Measurements from ENCODE around the gene GRHPR.

Gene GRHPR

DNA sequence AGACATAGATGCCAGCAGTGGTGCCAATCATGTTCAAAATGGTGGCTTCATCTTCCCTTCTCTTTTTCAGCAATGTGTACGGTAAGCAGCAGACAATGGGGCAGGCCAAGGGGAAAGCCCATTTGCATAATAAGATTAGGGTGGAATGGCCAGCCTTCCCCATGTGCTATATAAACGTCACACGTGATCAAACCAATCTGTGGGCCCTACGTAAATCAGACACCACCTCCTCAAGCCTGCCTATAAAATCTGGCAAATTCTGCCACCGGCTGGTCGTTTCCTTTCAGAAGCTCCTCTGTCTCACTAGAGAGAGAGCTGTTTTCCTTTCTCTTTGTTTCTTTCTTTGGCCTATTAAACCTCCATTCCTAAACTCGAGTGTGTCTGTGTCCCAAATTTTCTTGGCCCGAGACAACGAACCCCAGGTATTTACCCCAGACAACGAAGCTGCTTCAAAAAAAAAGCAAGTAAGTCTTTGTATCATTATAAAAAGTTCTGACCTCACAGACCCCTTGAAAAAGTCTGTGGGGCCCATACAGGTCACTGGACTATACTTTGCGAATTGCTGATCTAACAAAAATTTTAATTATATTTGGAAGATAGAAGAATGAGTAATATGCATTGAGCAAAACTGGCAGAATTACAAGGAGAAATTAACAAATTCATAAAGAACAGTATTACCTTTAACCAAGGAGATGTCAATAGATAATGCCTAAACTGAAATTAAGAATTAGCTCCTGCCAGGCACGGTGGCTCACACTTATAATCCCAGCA lies 27.6 kb downstream of the GRHPR start:
- TF ChIP-seq POLR2A (IDR thresholded peaks at IDR 0.05; ENCODE audit: extremely low read depth, insufficient read length) (no peak), MYC (IDR thresholded peaks at IDR 0.05; ENCODE audit: low read depth, low read length) (no peak)
- TF ChIP-seq, protein P1, sequence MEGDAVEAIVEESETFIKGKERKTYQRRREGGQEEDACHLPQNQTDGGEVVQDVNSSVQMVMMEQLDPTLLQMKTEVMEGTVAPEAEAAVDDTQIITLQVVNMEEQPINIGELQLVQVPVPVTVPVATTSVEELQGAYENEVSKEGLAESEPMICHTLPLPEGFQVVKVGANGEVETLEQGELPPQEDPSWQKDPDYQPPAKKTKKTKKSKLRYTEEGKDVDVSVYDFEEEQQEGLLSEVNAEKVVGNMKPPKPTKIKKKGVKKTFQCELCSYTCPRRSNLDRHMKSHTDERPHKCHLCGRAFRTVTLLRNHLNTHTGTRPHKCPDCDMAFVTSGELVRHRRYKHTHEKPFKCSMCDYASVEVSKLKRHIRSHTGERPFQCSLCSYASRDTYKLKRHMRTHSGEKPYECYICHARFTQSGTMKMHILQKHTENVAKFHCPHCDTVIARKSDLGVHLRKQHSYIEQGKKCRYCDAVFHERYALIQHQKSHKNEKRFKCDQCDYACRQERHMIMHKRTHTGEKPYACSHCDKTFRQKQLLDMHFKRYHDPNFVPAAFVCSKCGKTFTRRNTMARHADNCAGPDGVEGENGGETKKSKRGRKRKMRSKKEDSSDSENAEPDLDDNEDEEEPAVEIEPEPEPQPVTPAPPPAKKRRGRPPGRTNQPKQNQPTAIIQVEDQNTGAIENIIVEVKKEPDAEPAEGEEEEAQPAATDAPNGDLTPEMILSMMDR (IDR thresholded peaks at IDR 0.05; ENCODE audit: low read depth, low read length): no peak
- TF ChIP-seq, protein P2, sequence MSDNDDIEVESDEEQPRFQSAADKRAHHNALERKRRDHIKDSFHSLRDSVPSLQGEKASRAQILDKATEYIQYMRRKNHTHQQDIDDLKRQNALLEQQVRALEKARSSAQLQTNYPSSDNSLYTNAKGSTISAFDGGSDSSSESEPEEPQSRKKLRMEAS (IDR thresholded peaks at IDR 0.05; ENCODE audit: low read depth, low read length): no peak
- no peak for DNase-seq (ENCODE audit: low read depth)
- no peak overlapping the region for H3K4me3 ChIP-seq (ENCODE audit: low read depth, low read length)

DNA sequence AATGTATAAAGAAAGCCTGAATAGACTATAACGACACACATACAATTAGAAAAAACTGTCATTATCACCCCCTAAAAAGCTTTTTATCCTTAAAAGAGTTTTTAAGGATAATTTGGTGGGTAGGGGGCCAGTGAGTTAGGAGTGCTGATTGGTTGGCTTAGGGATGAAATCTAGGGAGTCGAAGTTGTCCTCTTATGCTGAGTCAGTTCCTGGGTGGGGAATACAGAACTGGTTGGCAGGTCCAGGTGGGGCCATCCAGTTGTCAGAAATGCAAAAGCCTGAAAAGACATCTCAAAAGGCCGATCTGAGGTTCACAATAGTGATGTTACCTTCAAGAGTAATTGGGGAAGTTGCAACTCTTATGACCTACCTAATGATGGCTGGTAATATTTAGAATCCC lies 29.1 kb downstream of the GRHPR start:
- H3K4me3 ChIP-seq (ENCODE audit: low read depth, low read length): no peak overlapping the region
- no peak for DNase-seq (ENCODE audit: low read depth)
- TF ChIP-seq MYC (IDR thresholded peaks at IDR 0.05; ENCODE audit: low read depth, low read length): no peak
- TF ChIP-seq POLR2A (IDR thresholded peaks at IDR 0.05; ENCODE audit: extremely low read depth, insufficient read length): no peak
- TF ChIP-seq, protein P1 (IDR thresholded peaks at IDR 0.05; ENCODE audit: low read depth, low read length): no peak
- TF ChIP-seq, protein P2 (IDR thresholded peaks at IDR 0.05; ENCODE audit: low read depth, low read length): no peak

DNA sequence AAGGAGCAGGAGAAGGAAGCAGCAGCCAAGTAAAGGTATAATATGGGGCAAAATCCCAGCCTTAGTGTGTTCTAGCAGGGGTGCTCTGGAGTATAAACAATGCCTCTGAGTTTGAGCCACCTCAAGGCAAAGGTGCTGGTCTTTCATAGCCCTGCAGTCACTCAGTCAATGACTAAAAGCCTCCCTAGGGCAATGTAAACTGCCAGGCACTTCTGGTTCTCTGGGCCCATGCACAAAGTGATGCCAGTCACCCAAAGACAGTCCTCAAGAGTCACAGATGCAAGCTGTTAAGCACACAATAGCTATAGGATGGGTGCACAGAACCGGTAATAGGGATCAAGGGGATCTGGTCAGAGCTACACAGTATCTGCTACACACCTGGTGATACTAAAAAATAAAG lies 30.1 kb downstream of the GRHPR start:
- H3K4me3 ChIP-seq (ENCODE audit: low read depth, low read length): no peak overlapping the region
- no peak for DNase-seq (ENCODE audit: low read depth)
- TF ChIP-seq MYC (IDR thresholded peaks at IDR 0.05; ENCODE audit: low read depth, low read length): no peak
- TF ChIP-seq, protein P1 (IDR thresholded peaks at IDR 0.05; ENCODE audit: low read depth, low read length): no peak
- TF ChIP-seq, protein P2 (IDR thresholded peaks at IDR 0.05; ENCODE audit: low read depth, low read length): no peak

DNA sequence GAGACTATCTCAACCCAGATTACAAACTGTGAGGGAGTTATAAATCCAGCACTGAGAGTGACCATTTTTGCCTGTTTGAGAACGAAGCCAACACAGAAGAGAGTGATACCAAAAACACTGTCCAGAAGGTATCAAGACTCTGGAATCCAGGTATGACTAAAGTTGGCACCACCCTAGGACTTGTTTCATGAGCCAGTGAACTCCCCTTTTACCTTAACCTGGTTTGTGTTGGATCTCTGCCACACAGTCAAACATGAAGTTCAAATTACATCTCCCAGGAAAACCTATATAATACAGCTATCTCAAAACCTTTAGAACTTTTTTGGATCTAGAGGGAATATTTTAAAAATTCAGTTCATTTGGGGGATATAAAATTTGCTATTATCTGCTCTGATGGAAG lies 31.3 kb downstream of the GRHPR start:
- no peak for DNase-seq (ENCODE audit: low read depth)
- TF ChIP-seq MYC (IDR thresholded peaks at IDR 0.05; ENCODE audit: low read depth, low read length) (no peak), POLR2A (IDR thresholded peaks at IDR 0.05; ENCODE audit: extremely low read depth, insufficient read length) (no peak)
- TF ChIP-seq, protein P2 (IDR thresholded peaks at IDR 0.05; ENCODE audit: low read depth, low read length): no peak
- TF ChIP-seq, protein P1 (IDR thresholded peaks at IDR 0.05; ENCODE audit: low read depth, low read length): no peak
- no peak overlapping the region for H3K4me3 ChIP-seq (ENCODE audit: low read depth, low read length)

GRCh38 chr9:37454238-37454637 lies 31.7 kb downstream of the GRHPR start:
- no peak overlapping the region for H3K4me3 ChIP-seq (ENCODE audit: low read depth, low read length)
- no peak for DNase-seq (ENCODE audit: low read depth)
- TF ChIP-seq, protein P1 (IDR thresholded peaks at IDR 0.05; ENCODE audit: low read depth, low read length): no peak
- TF ChIP-seq, protein P2 (IDR thresholded peaks at IDR 0.05; ENCODE audit: low read depth, low read length): no peak
- TF ChIP-seq MYC (IDR thresholded peaks at IDR 0.05; ENCODE audit: low read depth, low read length) (no peak), POLR2A (IDR thresholded peaks at IDR 0.05; ENCODE audit: extremely low read depth, insufficient read length) (no peak)
